Brain pericyte (primary cell): ENCODE data around the gene GDF10.

Experiments
- DNase-seq: peaks from one replicate; pipeline ENCODE4 v3.0.0-alpha.2; 2012; ENCODE audit warnings: low read depth, low spot score

The GDF10 gene

GRCh38 chr10:47299611-47300428, at the start of gene GDF10:
Gene GDF10, plus strand, starts transcription at chr10:47300197. Its CDS starts 455 bp downstream, at chr10:47300652.
- DNase-seq, result no peak

- no peak for DNase-seq
Measured at GRCh38 chr10:47252093-47252780, 47.8 kb upstream of the GDF10 start.

- no peak for DNase-seq
Measured at GRCh38 chr10:47253030-47253637, 46.9 kb upstream of the GDF10 start.

- no peak for DNase-seq
Measured at GRCh38 chr10:47253651-47254375, 46.2 kb upstream of the GDF10 start.

GRCh38 chr10:47254611-47255010, 45.4 kb upstream of the GDF10 start:
- no peak for DNase-seq

- no peak for DNase-seq
Measured at GRCh38 chr10:47255033-47255813, 44.8 kb upstream of the GDF10 start.

- DNase-seq, result no peak
Measured at GRCh38 chr10:47255866-47256265, 44.1 kb upstream of the GDF10 start.

- DNase-seq, result no peak
Measured at GRCh38 chr10:47256751-47257336, 43.2 kb upstream of the GDF10 start.

- DNase-seq, result no peak
Measured at GRCh38 chr10:47257396-47258120, 42.4 kb upstream of the GDF10 start.

GRCh38 chr10:47258921-47259320, 41.1 kb upstream of the GDF10 start:
- DNase-seq, result no peak

GRCh38 chr10:47259466-47259865, 40.5 kb upstream of the GDF10 start:
- no peak for DNase-seq

GRCh38 chr10:47260505-47261111, 39.4 kb upstream of the GDF10 start:
- no peak for DNase-seq

- no peak for DNase-seq
Measured at GRCh38 chr10:47261121-47261520, 38.9 kb upstream of the GDF10 start.

GRCh38 chr10:47261556-47261955, 38.4 kb upstream of the GDF10 start:
- DNase-seq, result no peak

- no peak for DNase-seq
Measured at GRCh38 chr10:47262606-47263533, 37.1 kb upstream of the GDF10 start.

GRCh38 chr10:47264797-47265281, 35.2 kb upstream of the GDF10 start:
- DNase-seq, result no peak

- DNase-seq, result no peak
Measured at GRCh38 chr10:47266602-47267001, 33.4 kb upstream of the GDF10 start.

- DNase-seq, result no peak
Measured at GRCh38 chr10:47268696-47269095, 31.3 kb upstream of the GDF10 start.
